ENCODE measurements around the gene LRRFIP1. TPM values are rescaled to one million over a fixed set of nuclear protein-coding genes. Genes with fewer than 3 reads are reported as not detected.
A peak's percentile ranks its signal among the peaks of the same experiment; 100 is the strongest.

Gene LRRFIP1
- total and polyA plus RNA-seq, 10 of the 15 experiments (the other 5 are each of a cell fraction or from before 2014, with no cell fraction given) = 36.2 to 120 (median 74.3) TPM

- Histone ChIP-seq H4K20me1 (ENCODE audit: control insufficient read depth, insufficient read depth) (no peaks in the 10 kb centered on the region), H3K4me2 (ENCODE audit: control insufficient read depth, insufficient read depth) (no peak overlapping the region), H3K27ac (ENCODE audit: control insufficient read depth, insufficient read depth) (no peak overlapping the region), H3K4me3 (no peak overlapping the region), H3K36me3 (ENCODE audit: control insufficient read depth in 2 of 2, insufficient read depth in 2 of 2, low read length in 1 of 2) (no peaks in the 10 kb centered on the region), H3K4me1 (ENCODE audit: control insufficient read depth, insufficient read depth, low read length) (peaks cover 24% of the 10 kb centered on the region), H3K9me3 (replicated peaks; ENCODE audit: control insufficient read depth, insufficient read depth, low read length) (no peaks in the 10 kb centered on the region), H2AFZ (ENCODE audit: control insufficient read depth, low read depth, low read length) (no peak overlapping the region), H3K9ac (ENCODE audit: control insufficient read depth, insufficient read depth, low read length) (no peak overlapping the region), H3K79me2 (ENCODE audit: control insufficient read depth, insufficient read depth, low read length) (no peaks in the 10 kb centered on the region), H3K27me3 (replicated peaks in 1 of 2; ENCODE audit: control insufficient read depth in 2 of 2, insufficient read depth in 2 of 2, low read length in 1 of 2) (peaks cover 0 to 6% of the 10 kb centered on the region in 2 experiments; a peak in 2 of 4 replicates)
- DNase-seq (ENCODE audit: low read depth, low spot score) (no peak), ATAC-seq (no peak), FAIRE-seq (peak; percentile 47)
- 56% methylated on average over 7 of the region's 7 CpGs for WGBS (ENCODE audit: insufficient coverage, insufficient replicate concordance, low lambda C conversion rate, missing lambda C conversion rate)
- no peak for TF ChIP-seq SUZ12 (IDR thresholded peaks at IDR 0.05; ENCODE audit: unreplicated experiment)
- TF ChIP-seq SRF (IDR thresholded peaks at IDR 0.05; ENCODE audit: low read depth in 2 of 2, low read length in 2 of 2) = no peak
- TF ChIP-seq RBBP5 (conservative IDR thresholded peaks at IDR 0.05) = no peak
- TF ChIP-seq TARDBP (IDR thresholded peaks at IDR 0.05; ENCODE audit: borderline replicate concordance) = no peak
- TF ChIP-seq TCF12 (IDR thresholded peaks at IDR 0.05; ENCODE audit: low read depth, low read length) = no peak
- TF ChIP-seq E2F4 (IDR thresholded peaks at IDR 0.05; ENCODE audit: low read depth, low read length) = no peak
- no peak for TF ChIP-seq BCLAF1 (IDR thresholded peaks at IDR 0.05)
- no peak for TF ChIP-seq SUPT20H (IDR thresholded peaks at IDR 0.05; ENCODE audit: borderline replicate concordance, control insufficient read depth, low read depth, low read length)
- TF ChIP-seq IRF5 (IDR thresholded peaks at IDR 0.05; ENCODE audit: borderline replicate concordance) = no peak
- TF ChIP-seq EGR1 (IDR thresholded peaks at IDR 0.05; ENCODE audit: borderline replicate concordance in 1 of 2, low read depth in 2 of 2, low read length in 2 of 2) = no peak
- TF ChIP-seq MEF2A (IDR thresholded peaks at IDR 0.05; ENCODE audit: insufficient read depth, low read depth, low read length) = no peak
- no peak for TF ChIP-seq ESRRA (IDR thresholded peaks at IDR 0.05; ENCODE audit: low read length)
- no peak for TF ChIP-seq POLR2AphosphoS5 (IDR thresholded peaks at IDR 0.05; ENCODE audit: low read length)
- intact Hi-C loops (cut with micrococcal nuclease; ENCODE audit: unreplicated experiment) = loop anchor here (5.0 kb wide), 1 partner anchor 36 kb away; no protein-coding TSS in a partner anchor
- CTCF ChIA-PET = interaction anchor here (0.8 to 2.0 kb wide), 5 partner anchors 30 to 94 kb away, joined by 3 to 16 read pairs (median 4); partner anchors contain the start of gene RAB17
- RAD21 ChIA-PET (ENCODE audit: unreplicated experiment) = interaction anchor here (1.1 to 1.4 kb wide), 2 partner anchors 78 to 90 kb away, joined by 3 read pairs; no protein-coding TSS in a partner anchor
- POLR2A ChIA-PET = no interaction called here
- no TSS peak for BruUV-seq (replicated peaks)
- in situ Hi-C loops (cut with MboI) = no loop called here
- SMC1A ChIA-PET (ENCODE audit: uncharacterized antibody, unreplicated experiment) = interaction anchor here (1.0 to 12.5 kb wide), 2 partner anchors 29 to 82 kb away, joined by 5 to 155 read pairs; no protein-coding TSS in a partner anchor
Measured at GRCh38 chr2:237666606-237667005, 39.2 kb downstream of the LRRFIP1 start.

Measured in GM12878 (cell line).